OCI-LY1 (cell line): ENCODE data around the gene TPD52L1.
A peak's percentile ranks its signal among the peaks of the same experiment; 100 is the strongest.

Source experiments
- H2AFZ ChIP-seq: fragments of 200-600 bp; sonication (generic), shearing (Covaris generic); 2 replicates; pipeline ENCODE4 v1.6.0; 2014; ENCODE audit warnings: antibody characterized with exemption, mild to moderate bottlenecking, low read length
- H3F3A ChIP-seq: fragments of 200-600 bp; sonication (generic), shearing (Covaris generic); 2 replicates; pipeline ENCODE4 v1.6.0; 2014; ENCODE audit warnings: mild to moderate bottlenecking, antibody characterized with exemption, low read length, moderate library complexity; ENCODE audit not compliant: insufficient read depth
- H3K27ac ChIP-seq: fragments of 200-600 bp; sonication (generic); 2 replicates; pipeline ENCODE4 v1.5.1; 2014; ENCODE audit warnings: low read length, mixed run types, mild to moderate bottlenecking, low read depth; ENCODE audit not compliant: poor library complexity, severe bottlenecking
- H3K27me3 ChIP-seq: fragments of 200-600 bp; sonication (generic); 2 replicates; pipeline ENCODE4 v1.6.0; 2014; ENCODE audit warnings: antibody characterized with exemption, mild to moderate bottlenecking, low read length, moderate library complexity; ENCODE audit not compliant: insufficient read depth
- H3K36me3 ChIP-seq: fragments of 200-600 bp; sonication (generic); 2 replicates; pipeline ENCODE4 v1.6.1; 2014; ENCODE audit warnings: mild to moderate bottlenecking, antibody characterized with exemption, low read length, moderate library complexity, mixed read lengths; ENCODE audit not compliant: insufficient read depth
- H3K4me1 ChIP-seq: fragments of 200-600 bp; sonication (generic); 2 replicates; pipeline ENCODE4 v1.5.1; 2014; ENCODE audit warnings: mild to moderate bottlenecking, low read length, moderate library complexity; ENCODE audit not compliant: insufficient read depth, severe bottlenecking
- H3K4me2 ChIP-seq: fragments of 200-600 bp; sonication (generic), shearing (Covaris generic); 2 replicates; pipeline ENCODE4 v1.6.1; 2014; ENCODE audit warnings: low read length
- H3K4me3 ChIP-seq: fragments of 200-600 bp; sonication (generic); 2 replicates; pipeline ENCODE4 v1.5.1; 2014; ENCODE audit warnings: low read length, low read depth, mild to moderate bottlenecking, mixed read lengths; ENCODE audit not compliant: poor library complexity, severe bottlenecking
- H3K79me2 ChIP-seq: fragments of 200-600 bp; shearing (Covaris generic); 2 replicates; pipeline ENCODE4 v1.6.1; 2016; ENCODE audit warnings: mixed run types, low read length, mixed read lengths; ENCODE audit not compliant: insufficient read depth
- H3K9ac ChIP-seq: fragments of 200-600 bp; sonication (generic), shearing (Covaris generic); 2 replicates; pipeline ENCODE4 v1.6.1; 2014; ENCODE audit warnings: mild to moderate bottlenecking, low read length, mixed read lengths
- H3K9me2 ChIP-seq: fragments of 200-600 bp; sonication (generic), shearing (Covaris generic); 2 replicates; pipeline ENCODE4 v1.6.1; 2014; ENCODE audit warnings: low read depth, mild to moderate bottlenecking, low read length, mixed read lengths
- H3K9me3 ChIP-seq: fragments of 200-600 bp; shearing (Covaris generic); 2 replicates; pipeline ENCODE4 v1.6.1; 2014; ENCODE audit warnings: low read length, mixed read lengths
- H4K20me1 ChIP-seq: fragments of 200-600 bp; sonication (generic), shearing (Covaris generic); 2 replicates; pipeline ENCODE4 v1.6.0; 2016; ENCODE audit warnings: mild to moderate bottlenecking, low read length; ENCODE audit not compliant: insufficient read depth
- CTCF ChIP-seq: fragments of 200-600 bp; sonication (generic), shearing (Covaris generic); IDR thresholded peaks from 2 replicates; pipeline ENCODE4 v1.5.1; 2017; ENCODE audit warnings: mild to moderate bottlenecking, antibody characterized with exemption, low read length, moderate library complexity, mixed read lengths
- EZH2 ChIP-seq: fragments of 200-600 bp; sonication (generic), shearing (Covaris generic); IDR thresholded peaks from 2 replicates; pipeline ENCODE4 v1.8.0; 2017; ENCODE audit warnings: borderline replicate concordance, mixed run types, mild to moderate bottlenecking, antibody characterized with exemption, low read length, moderate library complexity, mixed read lengths

The TPD52L1 gene

GRCh38 chr6:125307964-125308615 lies 154.5 kb downstream of the TPD52L1 start:
- Histone ChIP-seq H2AFZ (no peak overlapping the region), H3K4me1 (no peaks in the 10 kb centered on the region), H3K27ac (no peak overlapping the region), H3K9ac (no peak overlapping the region), H3K79me2 (no peaks in the 10 kb centered on the region), H3K4me3 (no peak overlapping the region), H4K20me1 (no peaks in the 10 kb centered on the region), H3K27me3 (no peaks in the 10 kb centered on the region; the same call in 1 of the 2 replicates), H3F3A (no peaks in the 10 kb centered on the region), H3K36me3 (no peaks in the 10 kb centered on the region), H3K9me3 (no peaks in the 10 kb centered on the region), H3K9me2 (no peaks in the 10 kb centered on the region), H3K4me2 (no peak overlapping the region)
- TF ChIP-seq EZH2 (no peak), CTCF (no peak)

- Histone ChIP-seq H3K9me2 (no peaks in the 10 kb centered on the region), H3K36me3 (no peaks in the 10 kb centered on the region)
Observed at GRCh38 chr6:125310994-125311649, 157.5 kb downstream of the TPD52L1 start.

GRCh38 chr6:125312478-125312877 lies 158.9 kb downstream of the TPD52L1 start:
- Histone ChIP-seq H3K27ac (no peak overlapping the region), H3K79me2 (no peaks in the 10 kb centered on the region), H3K9me3 (no peaks in the 10 kb centered on the region), H3K4me3 (no peak overlapping the region), H2AFZ (no peak overlapping the region), H3K27me3 (no peaks in the 10 kb centered on the region), H3K4me2 (no peak overlapping the region), H3K36me3 (no peaks in the 10 kb centered on the region), H3K9ac (no peak overlapping the region), H4K20me1 (no peaks in the 10 kb centered on the region), H3K4me1 (peaks cover 35% of the 10 kb centered on the region), H3K9me2 (no peaks in the 10 kb centered on the region), H3F3A (no peaks in the 10 kb centered on the region)
- TF ChIP-seq CTCF (no peak), EZH2 (no peak)

More at GRCh38 chr6:125310994-125311649, 157.5 kb downstream of the TPD52L1 start:
- no peak overlapping the region for H3K9ac ChIP-seq
- no peak overlapping the region for H3K27ac ChIP-seq
- no peaks in the 10 kb centered on the region for H3K79me2 ChIP-seq
- H4K20me1 ChIP-seq, result no peaks in the 10 kb centered on the region
- no peak for TF ChIP-seq EZH2
- peak; percentile 80 for TF ChIP-seq CTCF
- no peaks in the 10 kb centered on the region for H3F3A ChIP-seq
- peaks cover 26% of the 10 kb centered on the region for H3K4me1 ChIP-seq
- no peak overlapping the region for H2AFZ ChIP-seq
- no peaks in the 10 kb centered on the region for H3K27me3 ChIP-seq
- no peaks in the 10 kb centered on the region for H3K9me3 ChIP-seq
- no peak overlapping the region for H3K4me3 ChIP-seq
- H3K4me2 ChIP-seq, result no peak overlapping the region
